WTC11 (cell line): ENCODE results near the gene ARHGEF1. TPM values are rescaled to one million over a fixed set of nuclear protein-coding genes. Genes with fewer than 3 reads are reported as not detected.
A peak's percentile ranks its signal among the peaks of the same experiment; 100 is the strongest.

Experiments used
- CBFB ChIP-seq: sonication (generic); formaldehyde crosslinking; IDR thresholded peaks from 2 replicates; pipeline ENCODE4 v1.8.1; 2022; ENCODE audit warnings: mild to moderate bottlenecking, low read depth, missing genetic modification reagents
- EMX1 ChIP-seq: fragments of 250-450 bp; sonication (Bioruptor Pico); IDR thresholded peaks from 2 replicates; pipeline ENCODE4 v1.8.0; 2021; ENCODE audit warnings: mild to moderate bottlenecking
- FOXJ3 ChIP-seq: sonication (generic); formaldehyde crosslinking; IDR thresholded peaks from 2 replicates; pipeline ENCODE4 v1.9.0; 2021; ENCODE audit warnings: missing genetic modification reagents, mild to moderate bottlenecking, borderline replicate concordance
- GRHL2 ChIP-seq: fragments of 250-450 bp; sonication (Bioruptor Pico); IDR thresholded peaks from 2 replicates; pipeline ENCODE4 v1.8.0; 2022; ENCODE audit warnings: mild to moderate bottlenecking, moderate library complexity; ENCODE audit not compliant: insufficient replicate concordance, severe bottlenecking
- GTF2I ChIP-seq: fragments of 250-450 bp; sonication (Bioruptor Pico); conservative IDR thresholded peaks from 2 replicates; pipeline ENCODE4 v1.4.0; 2021; ENCODE audit warnings: mild to moderate bottlenecking
- HMGA2 ChIP-seq: fragments of 250-450 bp; sonication (Bioruptor Pico); IDR thresholded peaks from 2 replicates; pipeline ENCODE4 v1.4.0; 2021; ENCODE audit warnings: mild to moderate bottlenecking, moderate library complexity
- KAT7 ChIP-seq: sonication (generic); formaldehyde crosslinking; IDR thresholded peaks from 2 replicates; pipeline ENCODE4 v1.8.1; 2023; ENCODE audit warnings: missing genetic modification reagents, mild to moderate bottlenecking, borderline replicate concordance
- NR2C2 ChIP-seq: sonication (generic); formaldehyde crosslinking; IDR thresholded peaks from 2 replicates; pipeline ENCODE4 v1.8.0; 2022; ENCODE audit warnings: mild to moderate bottlenecking, missing genetic modification reagents
- NR3C1 ChIP-seq: sonication (generic); formaldehyde crosslinking; conservative IDR thresholded peaks from 2 replicates; pipeline ENCODE4 v1.8.1; 2023; ENCODE audit warnings: low read depth, mild to moderate bottlenecking, missing genetic modification reagents
- RELA ChIP-seq: sonication (generic); formaldehyde crosslinking; IDR thresholded peaks from 2 replicates; pipeline ENCODE4 v1.8.1; 2022; ENCODE audit warnings: missing genetic modification reagents, mild to moderate bottlenecking, borderline replicate concordance
- TCF7 ChIP-seq: sonication (generic); formaldehyde crosslinking; IDR thresholded peaks from 2 replicates; pipeline ENCODE4 v1.8.0; 2022; ENCODE audit warnings: mild to moderate bottlenecking, low read depth, missing genetic modification reagents, moderate library complexity
- ZNF121 ChIP-seq: sonication (generic); formaldehyde crosslinking; IDR thresholded peaks from 2 replicates; pipeline ENCODE4 v1.8.0; 2023; ENCODE audit warnings: missing genetic modification reagents
- ZNF219 ChIP-seq: sonication (generic); formaldehyde crosslinking; IDR thresholded peaks from 2 replicates; pipeline ENCODE4 v1.8.0; 2023; ENCODE audit warnings: missing genetic modification reagents, mild to moderate bottlenecking, borderline replicate concordance
- ZNF263 ChIP-seq: sonication (generic); formaldehyde crosslinking; IDR thresholded peaks from 2 replicates; pipeline ENCODE4 v1.8.1; 2022; ENCODE audit warnings: low read depth, mild to moderate bottlenecking, moderate library complexity, missing genetic modification reagents
- ZNF396 ChIP-seq: fragments of 250-450 bp; sonication (Bioruptor Pico); IDR thresholded peaks from 2 replicates; pipeline ENCODE4 v1.8.0; 2021; ENCODE audit warnings: mild to moderate bottlenecking, moderate library complexity, borderline replicate concordance
- ZNF671 ChIP-seq: fragments of 250-450 bp; sonication (Bioruptor Pico); IDR thresholded peaks from 2 replicates; pipeline ENCODE4 v1.8.0; 2021; ENCODE audit warnings: mild to moderate bottlenecking
- total RNA-seq: library from RNA; stranded (reverse); gene quantifications from 3 replicates; pipeline ENCODE4 v1.2.3, GENCODE V29; 2021
- TF ChIP-seq, protein P1 (sequence below): fragments of 250-450 bp; sonication (Bioruptor Pico); IDR thresholded peaks from 2 replicates; pipeline ENCODE4 v1.8.0; 2021; ENCODE audit warnings: mild to moderate bottlenecking
- TF ChIP-seq, protein P2 (sequence below): sonication (generic); formaldehyde crosslinking; IDR thresholded peaks from 2 replicates; pipeline ENCODE4 v1.8.1; 2023; ENCODE audit warnings: mild to moderate bottlenecking, moderate library complexity, missing genetic modification reagents
- TF ChIP-seq, protein P3 (sequence below): sonication (generic); formaldehyde crosslinking; IDR thresholded peaks from 2 replicates; pipeline ENCODE4 v1.8.0; 2022; ENCODE audit warnings: mild to moderate bottlenecking, missing genetic modification reagents
- TF ChIP-seq, protein P4 (sequence below): sonication (generic); formaldehyde crosslinking; IDR thresholded peaks from 2 replicates; pipeline ENCODE4 v1.8.1; 2022; ENCODE audit warnings: low read depth, missing genetic modification reagents, borderline replicate concordance
- TF ChIP-seq, protein P5 (sequence below): sonication (generic); formaldehyde crosslinking; IDR thresholded peaks from 2 replicates; pipeline ENCODE4 v1.8.1; 2023; ENCODE audit warnings: mild to moderate bottlenecking, missing genetic modification reagents
- TF ChIP-seq, protein P6 (sequence below): fragments of 250-450 bp; sonication (Bioruptor Pico); IDR thresholded peaks from 2 replicates; pipeline ENCODE4 v1.9.0; 2021; ENCODE audit warnings: mild to moderate bottlenecking
- TF ChIP-seq, protein P7 (sequence below): sonication (generic); formaldehyde crosslinking; IDR thresholded peaks from 2 replicates; pipeline ENCODE4 v1.8.0; 2022; ENCODE audit warnings: mild to moderate bottlenecking, missing genetic modification reagents
- TF ChIP-seq, protein P8 (sequence below): sonication (generic); formaldehyde crosslinking; conservative IDR thresholded peaks from 2 replicates; pipeline ENCODE4 v1.8.1; 2023; ENCODE audit warnings: mild to moderate bottlenecking, low read depth, missing genetic modification reagents, moderate library complexity
- TF ChIP-seq, protein P9 (sequence below): sonication (generic); formaldehyde crosslinking; IDR thresholded peaks from 2 replicates; pipeline ENCODE4 v1.8.0; 2023; ENCODE audit warnings: missing genetic modification reagents

Gene ARHGEF1
- total RNA-seq, 1 experiment from 2014 or later: 102 TPM

DNA sequence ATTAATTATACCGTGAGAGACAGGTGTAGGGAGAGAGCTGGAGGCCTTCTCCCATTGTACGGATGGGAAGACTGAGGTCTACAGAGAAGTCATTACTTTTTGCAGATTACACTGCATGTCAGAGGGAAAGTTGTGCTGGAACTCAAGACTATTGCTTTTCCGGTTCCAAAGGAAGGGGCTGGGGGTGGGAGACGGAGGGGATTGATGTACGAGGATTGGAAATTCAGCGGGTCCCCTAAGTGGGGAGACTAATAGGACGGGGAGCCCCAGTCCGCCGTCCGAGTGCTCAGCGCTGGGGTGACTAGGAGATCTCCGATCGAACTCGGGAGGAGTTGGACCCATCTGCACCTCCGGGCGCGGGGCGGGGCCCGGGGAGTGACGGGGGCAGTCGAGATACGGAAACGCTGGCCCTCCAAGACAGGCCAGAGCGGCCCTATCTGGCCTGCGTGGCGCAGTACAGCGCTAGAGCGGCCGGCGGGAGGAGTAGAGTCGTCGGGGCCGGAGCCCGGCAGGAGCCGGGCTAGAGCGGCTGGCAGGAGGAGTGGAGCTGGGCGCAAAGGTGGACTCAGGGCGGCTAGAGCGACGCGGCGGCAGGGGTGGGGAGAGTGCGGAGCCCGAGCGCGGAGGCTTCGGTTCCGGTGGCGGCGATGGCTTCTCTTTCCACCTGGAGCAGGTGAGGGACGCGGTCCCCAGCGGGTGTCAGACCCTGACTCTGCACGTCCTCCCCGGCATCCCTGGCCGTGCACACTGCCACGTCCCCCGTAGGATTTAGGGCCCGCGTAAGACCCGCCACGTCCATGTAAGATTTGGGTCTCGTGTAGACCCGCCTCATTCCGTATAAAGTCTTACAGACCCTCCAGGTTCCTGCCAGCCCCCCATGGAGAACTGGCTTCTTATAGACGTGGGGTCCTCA lies 1.1 kb downstream of the ARHGEF1 start (continued):
- TF ChIP-seq, protein P1, sequence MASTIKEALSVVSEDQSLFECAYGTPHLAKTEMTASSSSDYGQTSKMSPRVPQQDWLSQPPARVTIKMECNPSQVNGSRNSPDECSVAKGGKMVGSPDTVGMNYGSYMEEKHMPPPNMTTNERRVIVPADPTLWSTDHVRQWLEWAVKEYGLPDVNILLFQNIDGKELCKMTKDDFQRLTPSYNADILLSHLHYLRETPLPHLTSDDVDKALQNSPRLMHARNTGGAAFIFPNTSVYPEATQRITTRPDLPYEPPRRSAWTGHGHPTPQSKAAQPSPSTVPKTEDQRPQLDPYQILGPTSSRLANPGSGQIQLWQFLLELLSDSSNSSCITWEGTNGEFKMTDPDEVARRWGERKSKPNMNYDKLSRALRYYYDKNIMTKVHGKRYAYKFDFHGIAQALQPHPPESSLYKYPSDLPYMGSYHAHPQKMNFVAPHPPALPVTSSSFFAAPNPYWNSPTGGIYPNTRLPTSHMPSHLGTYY: no peak
- no peak for TF ChIP-seq TCF7
- TF ChIP-seq, protein P2, sequence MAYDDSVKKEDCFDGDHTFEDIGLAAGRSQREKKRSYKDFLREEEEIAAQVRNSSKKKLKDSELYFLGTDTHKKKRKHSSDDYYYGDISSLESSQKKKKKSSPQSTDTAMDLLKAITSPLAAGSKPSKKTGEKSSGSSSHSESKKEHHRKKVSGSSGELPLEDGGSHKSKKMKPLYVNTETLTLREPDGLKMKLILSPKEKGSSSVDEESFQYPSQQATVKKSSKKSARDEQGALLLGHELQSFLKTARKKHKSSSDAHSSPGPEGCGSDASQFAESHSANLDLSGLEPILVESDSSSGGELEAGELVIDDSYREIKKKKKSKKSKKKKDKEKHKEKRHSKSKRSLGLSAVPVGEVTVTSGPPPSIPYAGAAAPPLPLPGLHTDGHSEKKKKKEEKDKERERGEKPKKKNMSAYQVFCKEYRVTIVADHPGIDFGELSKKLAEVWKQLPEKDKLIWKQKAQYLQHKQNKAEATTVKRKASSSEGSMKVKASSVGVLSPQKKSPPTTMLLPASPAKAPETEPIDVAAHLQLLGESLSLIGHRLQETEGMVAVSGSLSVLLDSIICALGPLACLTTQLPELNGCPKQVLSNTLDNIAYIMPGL: peak; percentile 51; the same call in 1 of the 2 replicates
- TF ChIP-seq GTF2I (CRISPR knock-in tag): peak; percentile 94
- TF ChIP-seq, protein P3, sequence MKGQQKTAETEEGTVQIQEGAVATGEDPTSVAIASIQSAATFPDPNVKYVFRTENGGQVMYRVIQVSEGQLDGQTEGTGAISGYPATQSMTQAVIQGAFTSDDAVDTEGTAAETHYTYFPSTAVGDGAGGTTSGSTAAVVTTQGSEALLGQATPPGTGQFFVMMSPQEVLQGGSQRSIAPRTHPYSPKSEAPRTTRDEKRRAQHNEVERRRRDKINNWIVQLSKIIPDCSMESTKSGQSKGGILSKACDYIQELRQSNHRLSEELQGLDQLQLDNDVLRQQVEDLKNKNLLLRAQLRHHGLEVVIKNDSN (CRISPR knock-in tag): no peak
- TF ChIP-seq ZNF121 (CRISPR knock-in tag): no peak
- no peak for TF ChIP-seq ZNF671
- no peak for TF ChIP-seq GRHL2 (CRISPR knock-in tag)
- TF ChIP-seq, protein P4, sequence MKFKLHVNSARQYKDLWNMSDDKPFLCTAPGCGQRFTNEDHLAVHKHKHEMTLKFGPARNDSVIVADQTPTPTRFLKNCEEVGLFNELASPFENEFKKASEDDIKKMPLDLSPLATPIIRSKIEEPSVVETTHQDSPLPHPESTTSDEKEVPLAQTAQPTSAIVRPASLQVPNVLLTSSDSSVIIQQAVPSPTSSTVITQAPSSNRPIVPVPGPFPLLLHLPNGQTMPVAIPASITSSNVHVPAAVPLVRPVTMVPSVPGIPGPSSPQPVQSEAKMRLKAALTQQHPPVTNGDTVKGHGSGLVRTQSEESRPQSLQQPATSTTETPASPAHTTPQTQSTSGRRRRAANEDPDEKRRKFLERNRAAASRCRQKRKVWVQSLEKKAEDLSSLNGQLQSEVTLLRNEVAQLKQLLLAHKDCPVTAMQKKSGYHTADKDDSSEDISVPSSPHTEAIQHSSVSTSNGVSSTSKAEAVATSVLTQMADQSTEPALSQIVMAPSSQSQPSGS (CRISPR knock-in tag): no peak
- no peak for TF ChIP-seq FOXJ3 (CRISPR knock-in tag)
- TF ChIP-seq ZNF219: no peak
- no peak for TF ChIP-seq RELA (CRISPR knock-in tag)
- TF ChIP-seq NR3C1: no peak
- TF ChIP-seq, protein P5, sequence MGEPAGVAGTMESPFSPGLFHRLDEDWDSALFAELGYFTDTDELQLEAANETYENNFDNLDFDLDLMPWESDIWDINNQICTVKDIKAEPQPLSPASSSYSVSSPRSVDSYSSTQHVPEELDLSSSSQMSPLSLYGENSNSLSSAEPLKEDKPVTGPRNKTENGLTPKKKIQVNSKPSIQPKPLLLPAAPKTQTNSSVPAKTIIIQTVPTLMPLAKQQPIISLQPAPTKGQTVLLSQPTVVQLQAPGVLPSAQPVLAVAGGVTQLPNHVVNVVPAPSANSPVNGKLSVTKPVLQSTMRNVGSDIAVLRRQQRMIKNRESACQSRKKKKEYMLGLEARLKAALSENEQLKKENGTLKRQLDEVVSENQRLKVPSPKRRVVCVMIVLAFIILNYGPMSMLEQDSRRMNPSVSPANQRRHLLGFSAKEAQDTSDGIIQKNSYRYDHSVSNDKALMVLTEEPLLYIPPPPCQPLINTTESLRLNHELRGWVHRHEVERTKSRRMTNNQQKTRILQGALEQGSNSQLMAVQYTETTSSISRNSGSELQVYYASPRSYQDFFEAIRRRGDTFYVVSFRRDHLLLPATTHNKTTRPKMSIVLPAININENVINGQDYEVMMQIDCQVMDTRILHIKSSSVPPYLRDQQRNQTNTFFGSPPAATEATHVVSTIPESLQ (CRISPR knock-in tag): no peak
- TF ChIP-seq ZNF396 (CRISPR knock-in tag): no peak
- 0 out of 2 replicates have a peak, but pooled peaks have one; percentile 31 for TF ChIP-seq KAT7
- TF ChIP-seq, protein P6, sequence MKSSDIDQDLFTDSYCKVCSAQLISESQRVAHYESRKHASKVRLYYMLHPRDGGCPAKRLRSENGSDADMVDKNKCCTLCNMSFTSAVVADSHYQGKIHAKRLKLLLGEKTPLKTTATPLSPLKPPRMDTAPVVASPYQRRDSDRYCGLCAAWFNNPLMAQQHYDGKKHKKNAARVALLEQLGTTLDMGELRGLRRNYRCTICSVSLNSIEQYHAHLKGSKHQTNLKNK (CRISPR knock-in tag): no peak
- TF ChIP-seq ZNF263 (CRISPR knock-in tag): no peak
- TF ChIP-seq CBFB: no peak
- no peak for TF ChIP-seq HMGA2 (CRISPR knock-in tag)
- TF ChIP-seq, protein P7, sequence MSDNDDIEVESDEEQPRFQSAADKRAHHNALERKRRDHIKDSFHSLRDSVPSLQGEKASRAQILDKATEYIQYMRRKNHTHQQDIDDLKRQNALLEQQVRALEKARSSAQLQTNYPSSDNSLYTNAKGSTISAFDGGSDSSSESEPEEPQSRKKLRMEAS: peak; percentile 54
- no peak for TF ChIP-seq EMX1
- TF ChIP-seq, protein P8, sequence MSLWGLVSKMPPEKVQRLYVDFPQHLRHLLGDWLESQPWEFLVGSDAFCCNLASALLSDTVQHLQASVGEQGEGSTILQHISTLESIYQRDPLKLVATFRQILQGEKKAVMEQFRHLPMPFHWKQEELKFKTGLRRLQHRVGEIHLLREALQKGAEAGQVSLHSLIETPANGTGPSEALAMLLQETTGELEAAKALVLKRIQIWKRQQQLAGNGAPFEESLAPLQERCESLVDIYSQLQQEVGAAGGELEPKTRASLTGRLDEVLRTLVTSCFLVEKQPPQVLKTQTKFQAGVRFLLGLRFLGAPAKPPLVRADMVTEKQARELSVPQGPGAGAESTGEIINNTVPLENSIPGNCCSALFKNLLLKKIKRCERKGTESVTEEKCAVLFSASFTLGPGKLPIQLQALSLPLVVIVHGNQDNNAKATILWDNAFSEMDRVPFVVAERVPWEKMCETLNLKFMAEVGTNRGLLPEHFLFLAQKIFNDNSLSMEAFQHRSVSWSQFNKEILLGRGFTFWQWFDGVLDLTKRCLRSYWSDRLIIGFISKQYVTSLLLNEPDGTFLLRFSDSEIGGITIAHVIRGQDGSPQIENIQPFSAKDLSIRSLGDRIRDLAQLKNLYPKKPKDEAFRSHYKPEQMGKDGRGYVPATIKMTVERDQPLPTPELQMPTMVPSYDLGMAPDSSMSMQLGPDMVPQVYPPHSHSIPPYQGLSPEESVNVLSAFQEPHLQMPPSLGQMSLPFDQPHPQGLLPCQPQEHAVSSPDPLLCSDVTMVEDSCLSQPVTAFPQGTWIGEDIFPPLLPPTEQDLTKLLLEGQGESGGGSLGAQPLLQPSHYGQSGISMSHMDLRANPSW (CRISPR knock-in tag): no peak
- no peak for TF ChIP-seq NR2C2 (CRISPR knock-in tag)
- TF ChIP-seq, protein P9, sequence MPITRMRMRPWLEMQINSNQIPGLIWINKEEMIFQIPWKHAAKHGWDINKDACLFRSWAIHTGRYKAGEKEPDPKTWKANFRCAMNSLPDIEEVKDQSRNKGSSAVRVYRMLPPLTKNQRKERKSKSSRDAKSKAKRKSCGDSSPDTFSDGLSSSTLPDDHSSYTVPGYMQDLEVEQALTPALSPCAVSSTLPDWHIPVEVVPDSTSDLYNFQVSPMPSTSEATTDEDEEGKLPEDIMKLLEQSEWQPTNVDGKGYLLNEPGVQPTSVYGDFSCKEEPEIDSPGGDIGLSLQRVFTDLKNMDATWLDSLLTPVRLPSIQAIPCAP (CRISPR knock-in tag): no peak
